ENCODE measurements around the gene PDIA2.

PDIA2 gene

DNA sequence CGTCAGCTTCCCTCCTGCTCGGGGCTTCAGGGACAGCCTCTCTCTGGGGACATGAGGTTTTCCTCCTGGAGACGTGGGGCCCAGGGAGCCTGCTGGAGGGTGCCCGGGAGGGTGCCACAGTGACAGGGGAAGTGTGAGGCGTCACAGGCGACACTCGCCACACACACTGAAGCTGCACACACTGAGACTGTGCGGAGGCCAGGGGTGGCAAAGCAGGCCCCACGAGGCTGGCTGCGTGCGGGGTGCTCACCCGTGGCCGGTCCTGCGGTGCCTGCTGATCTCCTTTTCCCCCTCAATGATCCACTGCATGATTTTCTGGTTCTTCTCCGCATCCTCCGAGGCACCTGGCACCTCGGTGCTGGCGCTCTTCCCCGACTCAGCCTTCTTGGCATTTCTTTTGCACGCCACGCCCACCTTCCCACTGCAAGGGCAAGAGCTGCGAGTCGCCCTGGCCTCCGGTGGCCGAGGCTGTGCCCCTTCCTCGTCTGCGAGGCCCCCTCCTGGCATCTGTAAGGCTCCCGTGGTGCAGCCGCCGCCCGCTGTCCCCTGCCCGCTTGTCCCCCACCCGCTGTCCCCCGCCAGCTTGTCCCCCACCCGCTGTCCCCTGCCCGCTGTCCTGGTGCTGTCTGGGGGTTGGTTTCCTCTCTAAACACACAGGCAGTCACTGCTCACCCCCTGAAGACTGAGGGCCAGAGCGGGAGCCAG, 14.0 kb downstream of the PDIA2 start:
- Histone ChIP-seq H3K79me1 (replicated peaks; ENCODE audit: low read length, poor library complexity, severe bottlenecking) (peaks cover 14% of the 10 kb centered on the region), H2BK12ac (ENCODE audit: low read length in 2 of 2) (no peak overlapping the region), H2AFZ (ENCODE audit: low read depth, low read length) (no peak overlapping the region), H4K8ac (ENCODE audit: low read length) (no peak overlapping the region), H2BK120ac (ENCODE audit: low read depth, low read length) (no peak overlapping the region), H2BK15ac (ENCODE audit: low read depth, poor library complexity, severe bottlenecking) (no peak overlapping the region), H3K18ac (ENCODE audit: low read depth in 1 of 2, low read length in 2 of 2) (no peak overlapping the region), H3K4me1 (ENCODE audit: control insufficient read depth, insufficient read depth, low read depth, low read length) (peaks cover 17% of the 10 kb centered on the region), H3K36me3 (ENCODE audit: control insufficient read depth in 1 of 2, insufficient read depth in 2 of 2, low read depth in 1 of 2, low read length in 2 of 2) (peaks cover 26 to 53% of the 10 kb centered on the region in 2 experiments), H3K27ac (ENCODE audit: low read length, poor library complexity, severe bottlenecking) (no peak overlapping the region), H2BK5ac (ENCODE audit: low read depth, low read length, poor library complexity, severe bottlenecking) (no peak overlapping the region), H3K4me2 (ENCODE audit: low read length, poor library complexity, severe bottlenecking) (no peak overlapping the region), H3K9ac (ENCODE audit: low read length) (no peak overlapping the region), H3K9me3 (ENCODE audit: control insufficient read depth, low read length) (no peaks in the 10 kb centered on the region), H3K27me3 (ENCODE audit: control insufficient read depth in 1 of 2, insufficient read depth in 1 of 2, low read length in 2 of 2) (no peaks in the 10 kb centered on the region), H2AK5ac (ENCODE audit: low read length, severe bottlenecking) (no peak overlapping the region), H4K91ac (ENCODE audit: low read length) (no peak overlapping the region), H3K14ac (ENCODE audit: low read length in 2 of 2) (no peak overlapping the region), H3K4me3 (ENCODE audit: insufficient read depth in 1 of 2, low read depth in 1 of 2, low read length in 2 of 2) (no peak overlapping the region), H3K4ac (ENCODE audit: low read depth in 1 of 2, low read length in 2 of 2) (no peak overlapping the region), H3K23ac (ENCODE audit: low read length in 2 of 2) (no peak overlapping the region)
- 95% methylated on average over 37 of the region's 37 CpGs for WGBS
- no peak for DNase-seq

DNA sequence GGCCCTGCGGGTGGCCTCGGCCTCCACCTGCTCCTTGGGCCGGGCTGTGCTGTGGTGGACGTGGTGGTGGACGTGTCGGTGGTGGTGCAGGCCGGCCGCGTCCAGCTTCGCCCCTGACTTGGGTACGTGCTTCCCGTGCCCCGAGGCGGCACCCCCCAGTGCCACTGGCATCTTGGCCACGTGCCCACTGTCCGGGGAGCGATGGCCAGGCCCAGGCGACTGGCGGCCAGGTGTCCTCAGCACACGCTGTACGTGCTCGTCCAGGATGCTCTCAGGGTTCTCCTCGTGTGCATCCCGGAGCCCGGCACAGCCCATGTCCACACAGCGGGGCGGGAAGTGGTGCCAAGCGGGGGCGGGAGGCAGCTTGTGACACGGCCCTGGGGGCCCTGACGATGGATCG, 14.9 kb downstream of the PDIA2 start:
- peaks cover 19% of the 10 kb centered on the region for H3K79me1 ChIP-seq (replicated peaks; ENCODE audit: low read length, poor library complexity, severe bottlenecking)
- no peak overlapping the region for H3K4ac ChIP-seq (ENCODE audit: low read depth in 1 of 2, low read length in 2 of 2)
- no peaks in the 10 kb centered on the region for H3K9me3 ChIP-seq (ENCODE audit: control insufficient read depth, low read length)
- H3K4me3 ChIP-seq (ENCODE audit: insufficient read depth in 1 of 2, low read depth in 1 of 2, low read length in 2 of 2) = no peak overlapping the region
- H3K27me3 ChIP-seq (ENCODE audit: control insufficient read depth in 1 of 2, insufficient read depth in 1 of 2, low read length in 2 of 2) = no peaks in the 10 kb centered on the region
- no peak overlapping the region for H2AK5ac ChIP-seq (ENCODE audit: low read length, severe bottlenecking)
- no peak overlapping the region for H3K14ac ChIP-seq (ENCODE audit: low read length in 2 of 2)
- no peak overlapping the region for H3K9ac ChIP-seq (ENCODE audit: low read length)
- H3K23ac ChIP-seq (ENCODE audit: low read length in 2 of 2) = no peak overlapping the region
- peaks cover 29 to 52% of the 10 kb centered on the region in 2 experiments for H3K36me3 ChIP-seq (ENCODE audit: control insufficient read depth in 1 of 2, insufficient read depth in 2 of 2, low read depth in 1 of 2, low read length in 2 of 2)
- no peak overlapping the region for H4K8ac ChIP-seq (ENCODE audit: low read length)
- H3K18ac ChIP-seq (ENCODE audit: low read depth in 1 of 2, low read length in 2 of 2) = no peak overlapping the region
- H4K91ac ChIP-seq (ENCODE audit: low read length) = no peak overlapping the region
- 96% methylated on average over 32 of the region's 32 CpGs for WGBS
- H2AFZ ChIP-seq (ENCODE audit: low read depth, low read length) = no peak overlapping the region
- H2BK12ac ChIP-seq (ENCODE audit: low read length in 2 of 2) = no peak overlapping the region
- no peak overlapping the region for H3K4me2 ChIP-seq (ENCODE audit: low read length, poor library complexity, severe bottlenecking)
- H2BK120ac ChIP-seq (ENCODE audit: low read depth, low read length) = no peak overlapping the region
- H3K27ac ChIP-seq (ENCODE audit: low read length, poor library complexity, severe bottlenecking) = no peak overlapping the region
- DNase-seq = no peak
- H2BK5ac ChIP-seq (ENCODE audit: low read depth, low read length, poor library complexity, severe bottlenecking) = no peak overlapping the region
- peaks cover 17% of the 10 kb centered on the region for H3K4me1 ChIP-seq (ENCODE audit: control insufficient read depth, insufficient read depth, low read depth, low read length)
- H2BK15ac ChIP-seq (ENCODE audit: low read depth, poor library complexity, severe bottlenecking) = no peak overlapping the region

DNA sequence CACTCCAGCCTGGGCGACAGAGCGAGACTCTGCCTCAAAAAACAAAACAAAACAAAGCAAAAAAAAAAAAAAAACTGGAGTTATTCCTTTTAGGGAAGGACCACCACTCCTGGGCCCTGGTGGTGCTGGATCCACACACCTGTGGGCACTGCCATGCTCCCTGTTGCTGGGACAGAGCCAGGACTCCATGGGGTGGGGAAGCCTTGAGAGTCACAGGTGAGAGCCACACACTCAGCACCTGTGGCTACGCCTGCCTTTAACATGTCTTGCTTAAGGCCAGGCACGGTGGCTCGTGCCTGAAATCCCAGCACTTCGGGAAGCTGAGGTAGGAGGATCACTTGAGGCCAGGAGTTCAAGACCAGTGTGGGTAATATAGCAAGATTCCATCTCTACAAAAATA, 18.3 kb downstream of the PDIA2 start:
- no peak overlapping the region for H4K91ac ChIP-seq (ENCODE audit: low read length)
- no peak overlapping the region for H3K4me2 ChIP-seq (ENCODE audit: low read length, poor library complexity, severe bottlenecking)
- H4K8ac ChIP-seq (ENCODE audit: low read length) = no peak overlapping the region
- H3K9me3 ChIP-seq (ENCODE audit: control insufficient read depth, low read length) = no peaks in the 10 kb centered on the region
- H2BK120ac ChIP-seq (ENCODE audit: low read depth, low read length) = no peak overlapping the region
- H3K4me3 ChIP-seq (ENCODE audit: insufficient read depth in 1 of 2, low read depth in 1 of 2, low read length in 2 of 2) = no peak overlapping the region
- 100% methylated on average over 3 of the region's 6 CpGs for WGBS
- H3K9ac ChIP-seq (ENCODE audit: low read length) = no peak overlapping the region
- no peak overlapping the region for H2BK15ac ChIP-seq (ENCODE audit: low read depth, poor library complexity, severe bottlenecking)
- H2AFZ ChIP-seq (ENCODE audit: low read depth, low read length) = no peak overlapping the region
- no peak overlapping the region for H2BK5ac ChIP-seq (ENCODE audit: low read depth, low read length, poor library complexity, severe bottlenecking)
- no peak overlapping the region for H3K27ac ChIP-seq (ENCODE audit: low read length, poor library complexity, severe bottlenecking)
- H2AK5ac ChIP-seq (ENCODE audit: low read length, severe bottlenecking) = no peak overlapping the region
- peaks cover 16% of the 10 kb centered on the region for H3K4me1 ChIP-seq (ENCODE audit: control insufficient read depth, insufficient read depth, low read depth, low read length)
- H3K23ac ChIP-seq (ENCODE audit: low read length in 2 of 2) = no peak overlapping the region
- no peaks in the 10 kb centered on the region for H3K27me3 ChIP-seq (ENCODE audit: control insufficient read depth in 1 of 2, insufficient read depth in 1 of 2, low read length in 2 of 2)
- DNase-seq = no peak
- no peak overlapping the region for H3K4ac ChIP-seq (ENCODE audit: low read depth in 1 of 2, low read length in 2 of 2)
- peaks cover 32% of the 10 kb centered on the region for H3K79me1 ChIP-seq (replicated peaks; ENCODE audit: low read length, poor library complexity, severe bottlenecking)
- H2BK12ac ChIP-seq (ENCODE audit: low read length in 2 of 2) = no peak overlapping the region
- peaks cover 41 to 57% of the 10 kb centered on the region in 2 experiments for H3K36me3 ChIP-seq (ENCODE audit: control insufficient read depth in 1 of 2, insufficient read depth in 2 of 2, low read depth in 1 of 2, low read length in 2 of 2)
- no peak overlapping the region for H3K14ac ChIP-seq (ENCODE audit: low read length in 2 of 2)
- no peak overlapping the region for H3K18ac ChIP-seq (ENCODE audit: low read depth in 1 of 2, low read length in 2 of 2)

DNA sequence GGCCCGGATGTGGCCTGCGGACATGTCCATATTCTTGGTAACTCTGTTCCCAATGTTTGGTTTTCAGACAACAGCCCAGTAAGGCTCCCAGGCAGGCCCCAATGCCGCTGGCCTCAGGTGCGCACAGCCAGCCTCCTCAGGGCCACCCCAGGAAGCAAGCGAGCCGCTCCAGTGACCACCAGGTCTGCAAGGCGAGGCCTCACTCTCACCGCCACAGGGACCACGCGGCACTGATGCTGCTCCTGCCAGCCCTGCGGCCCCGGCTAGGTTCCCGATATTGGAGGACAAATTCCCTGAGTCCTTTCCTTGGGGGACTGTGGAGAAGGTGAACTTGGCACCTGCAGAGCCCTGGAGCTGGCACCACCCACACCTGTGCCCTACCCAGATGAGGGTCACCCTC, 19.0 kb downstream of the PDIA2 start:
- peaks cover 32% of the 10 kb centered on the region for H3K79me1 ChIP-seq (replicated peaks; ENCODE audit: low read length, poor library complexity, severe bottlenecking)
- H3K23ac ChIP-seq (ENCODE audit: low read length in 2 of 2) = no peak overlapping the region
- H3K4ac ChIP-seq (ENCODE audit: low read depth in 1 of 2, low read length in 2 of 2) = no peak overlapping the region
- H3K27ac ChIP-seq (ENCODE audit: low read length, poor library complexity, severe bottlenecking) = no peak overlapping the region
- no peak overlapping the region for H2BK120ac ChIP-seq (ENCODE audit: low read depth, low read length)
- peaks cover 11% of the 10 kb centered on the region for H3K4me1 ChIP-seq (ENCODE audit: control insufficient read depth, insufficient read depth, low read depth, low read length)
- no peak overlapping the region for H4K91ac ChIP-seq (ENCODE audit: low read length)
- H2BK5ac ChIP-seq (ENCODE audit: low read depth, low read length, poor library complexity, severe bottlenecking) = no peak overlapping the region
- peaks cover 41 to 57% of the 10 kb centered on the region in 2 experiments for H3K36me3 ChIP-seq (ENCODE audit: control insufficient read depth in 1 of 2, insufficient read depth in 2 of 2, low read depth in 1 of 2, low read length in 2 of 2)
- no peaks in the 10 kb centered on the region for H3K27me3 ChIP-seq (ENCODE audit: control insufficient read depth in 1 of 2, insufficient read depth in 1 of 2, low read length in 2 of 2)
- no peak overlapping the region for H2AK5ac ChIP-seq (ENCODE audit: low read length, severe bottlenecking)
- no peak overlapping the region for H4K8ac ChIP-seq (ENCODE audit: low read length)
- no peak overlapping the region for H3K4me3 ChIP-seq (ENCODE audit: insufficient read depth in 1 of 2, low read depth in 1 of 2, low read length in 2 of 2)
- no peak overlapping the region for H2BK12ac ChIP-seq (ENCODE audit: low read length in 2 of 2)
- no peak overlapping the region for H3K4me2 ChIP-seq (ENCODE audit: low read length, poor library complexity, severe bottlenecking)
- no peak overlapping the region for H3K14ac ChIP-seq (ENCODE audit: low read length in 2 of 2)
- H3K18ac ChIP-seq (ENCODE audit: low read depth in 1 of 2, low read length in 2 of 2) = no peak overlapping the region
- DNase-seq = no peak
- H3K9ac ChIP-seq (ENCODE audit: low read length) = no peak overlapping the region
- H2BK15ac ChIP-seq (ENCODE audit: low read depth, poor library complexity, severe bottlenecking) = peak overlapping the region; percentile 13
- H3K9me3 ChIP-seq (ENCODE audit: control insufficient read depth, low read length) = no peaks in the 10 kb centered on the region
- 96% methylated on average over 13 of the region's 13 CpGs for whole genome bisulfite sequencing
- H2AFZ ChIP-seq (ENCODE audit: low read depth, low read length) = no peak overlapping the region
